ENCODE measurements around the gene METTL9.
"Not testable (repeated sequence)": the region's sequence is repeated elsewhere in the genome, so short reads cannot be mapped to it uniquely, and the experiment has no call there.

Gene METTL9

DNA sequence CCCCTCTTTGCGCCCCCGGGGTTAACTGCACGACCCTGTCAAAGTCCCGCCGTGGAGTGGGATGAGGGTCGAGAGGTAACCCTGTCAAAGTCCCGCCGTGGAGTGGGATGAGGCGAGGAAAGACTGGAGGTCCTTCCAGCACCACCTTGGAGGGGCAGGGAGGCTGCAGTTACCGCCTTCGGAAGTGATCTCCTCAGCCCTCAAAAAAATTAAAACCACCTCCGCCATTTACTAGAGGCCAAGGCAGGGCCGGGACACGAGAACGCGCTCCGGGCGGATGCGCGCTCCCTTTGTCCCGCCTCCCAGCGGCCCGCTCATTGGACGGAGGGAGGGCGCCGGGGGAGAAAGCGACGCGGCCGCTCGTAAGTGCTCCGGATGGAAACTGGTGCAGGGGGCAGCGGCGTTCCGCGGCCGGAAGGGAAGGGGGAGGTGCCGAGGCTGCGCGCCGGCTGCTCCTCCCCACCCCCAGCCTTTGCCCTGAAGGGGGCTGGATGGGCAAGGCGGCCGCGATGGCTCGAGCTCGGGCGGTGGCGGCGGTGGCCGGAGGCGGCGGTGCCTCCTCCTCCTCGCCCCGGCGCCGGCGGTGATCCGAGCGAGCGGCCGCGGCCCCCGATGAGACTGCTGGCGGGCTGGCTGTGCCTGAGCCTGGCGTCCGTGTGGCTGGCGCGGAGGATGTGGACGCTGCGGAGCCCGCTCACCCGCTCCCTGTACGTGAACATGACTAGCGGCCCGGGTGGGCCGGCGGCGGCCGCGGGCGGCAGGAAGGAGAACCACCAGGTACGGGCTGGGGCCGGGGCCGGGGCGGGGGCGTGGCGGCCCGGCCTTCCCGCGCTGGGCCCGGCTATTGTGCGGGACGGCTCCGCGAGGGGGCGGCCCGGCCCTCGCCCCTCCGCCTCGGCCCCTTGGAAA is at the start of gene METTL9:
TSS of gene METTL9 (plus strand) at position 456 of the 909 bp plus-strand sequence. CDS start at position 613, 157 bp downstream.
- H3K27ac ChIP-seq: peak within 1 kb of the TSS; percentile 83
- TF ChIP-seq, protein P1, sequence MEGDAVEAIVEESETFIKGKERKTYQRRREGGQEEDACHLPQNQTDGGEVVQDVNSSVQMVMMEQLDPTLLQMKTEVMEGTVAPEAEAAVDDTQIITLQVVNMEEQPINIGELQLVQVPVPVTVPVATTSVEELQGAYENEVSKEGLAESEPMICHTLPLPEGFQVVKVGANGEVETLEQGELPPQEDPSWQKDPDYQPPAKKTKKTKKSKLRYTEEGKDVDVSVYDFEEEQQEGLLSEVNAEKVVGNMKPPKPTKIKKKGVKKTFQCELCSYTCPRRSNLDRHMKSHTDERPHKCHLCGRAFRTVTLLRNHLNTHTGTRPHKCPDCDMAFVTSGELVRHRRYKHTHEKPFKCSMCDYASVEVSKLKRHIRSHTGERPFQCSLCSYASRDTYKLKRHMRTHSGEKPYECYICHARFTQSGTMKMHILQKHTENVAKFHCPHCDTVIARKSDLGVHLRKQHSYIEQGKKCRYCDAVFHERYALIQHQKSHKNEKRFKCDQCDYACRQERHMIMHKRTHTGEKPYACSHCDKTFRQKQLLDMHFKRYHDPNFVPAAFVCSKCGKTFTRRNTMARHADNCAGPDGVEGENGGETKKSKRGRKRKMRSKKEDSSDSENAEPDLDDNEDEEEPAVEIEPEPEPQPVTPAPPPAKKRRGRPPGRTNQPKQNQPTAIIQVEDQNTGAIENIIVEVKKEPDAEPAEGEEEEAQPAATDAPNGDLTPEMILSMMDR (conservative IDR thresholded peaks at IDR 0.05): no peak

DNA sequence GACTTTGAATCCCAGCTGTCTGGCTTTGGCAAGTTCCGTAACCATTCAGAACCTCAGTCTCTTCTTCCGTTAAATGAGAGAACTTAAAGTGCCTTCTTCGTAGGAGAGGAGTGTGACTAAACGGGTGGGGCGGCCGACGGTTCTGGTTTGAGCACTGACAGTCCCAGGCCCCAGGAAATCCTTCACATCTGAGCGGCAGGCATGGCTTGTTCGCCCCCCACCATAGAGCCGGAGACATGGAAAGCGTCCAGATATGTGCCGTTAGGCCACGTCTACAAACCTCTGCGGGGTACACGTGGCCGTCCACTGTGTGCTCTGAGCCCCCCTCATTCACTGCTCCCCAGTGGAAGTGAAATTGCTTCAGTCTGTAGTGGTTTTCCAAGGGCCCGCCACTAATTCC is 49.4 kb upstream of the METTL9 start:
- not testable (repeated sequence) for H3K27ac ChIP-seq

DNA sequence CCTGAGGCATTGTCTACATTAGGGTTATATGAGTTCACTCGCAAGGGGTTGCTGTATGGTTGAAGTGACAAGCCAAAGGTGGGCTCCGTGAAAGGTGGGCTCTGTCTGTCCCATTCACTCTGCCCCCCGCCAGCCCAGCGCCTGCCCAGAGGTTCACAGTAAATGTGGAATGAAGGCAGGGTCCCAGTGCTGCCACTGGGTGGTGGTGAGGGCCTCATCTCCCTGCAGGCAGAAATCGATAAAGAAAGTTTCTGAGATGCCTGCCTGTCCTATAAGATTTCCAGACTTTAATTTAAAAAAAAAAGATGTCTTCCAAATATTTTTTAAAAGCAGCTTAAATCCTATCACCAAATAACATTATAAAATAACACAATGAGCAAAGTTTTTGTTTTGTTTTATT is 48.9 kb upstream of the METTL9 start:
- H3K27ac ChIP-seq: not testable (repeated sequence)

DNA sequence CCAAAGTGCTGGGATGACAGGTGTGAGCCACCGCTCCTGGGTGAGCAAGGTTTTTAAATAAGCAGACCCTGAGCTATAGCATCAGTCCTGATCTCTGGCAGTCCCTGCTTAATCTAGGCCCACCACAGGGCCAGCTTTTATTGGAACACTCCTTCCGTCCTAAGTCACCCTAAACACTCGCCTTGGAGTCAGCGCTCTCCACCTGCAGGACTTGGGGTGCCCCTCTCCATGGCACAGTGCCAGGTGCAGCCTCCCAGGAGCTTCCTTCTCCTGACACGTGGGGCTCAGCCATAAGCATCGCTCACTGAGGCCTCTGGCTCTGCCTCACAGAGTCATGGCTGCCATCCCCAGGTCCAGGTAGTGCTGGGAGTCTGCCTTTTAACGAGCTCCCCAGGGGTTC is 48.3 kb upstream of the METTL9 start:
- H3K27ac ChIP-seq: not testable (repeated sequence)

DNA sequence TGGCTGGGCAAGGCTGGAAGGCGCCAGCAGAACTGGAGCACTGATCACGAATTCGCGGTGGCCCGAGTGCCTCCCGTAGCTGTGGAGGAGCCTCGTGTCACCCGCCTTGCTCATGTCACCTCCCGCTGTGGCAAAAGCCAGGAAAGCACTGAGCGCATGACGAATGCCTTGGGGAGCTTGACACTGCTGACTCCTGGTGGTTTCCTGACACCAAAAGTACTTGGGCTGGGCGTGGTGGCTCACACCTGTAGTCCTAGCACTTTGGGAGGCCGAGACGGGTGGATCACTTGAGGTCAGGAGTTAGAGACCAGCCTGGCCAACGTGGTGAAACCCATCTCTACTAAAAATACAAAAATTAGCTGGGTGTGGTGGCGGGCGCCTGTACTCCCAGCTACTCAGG is 47.8 kb upstream of the METTL9 start:
- not testable (repeated sequence) for H3K27ac ChIP-seq

DNA sequence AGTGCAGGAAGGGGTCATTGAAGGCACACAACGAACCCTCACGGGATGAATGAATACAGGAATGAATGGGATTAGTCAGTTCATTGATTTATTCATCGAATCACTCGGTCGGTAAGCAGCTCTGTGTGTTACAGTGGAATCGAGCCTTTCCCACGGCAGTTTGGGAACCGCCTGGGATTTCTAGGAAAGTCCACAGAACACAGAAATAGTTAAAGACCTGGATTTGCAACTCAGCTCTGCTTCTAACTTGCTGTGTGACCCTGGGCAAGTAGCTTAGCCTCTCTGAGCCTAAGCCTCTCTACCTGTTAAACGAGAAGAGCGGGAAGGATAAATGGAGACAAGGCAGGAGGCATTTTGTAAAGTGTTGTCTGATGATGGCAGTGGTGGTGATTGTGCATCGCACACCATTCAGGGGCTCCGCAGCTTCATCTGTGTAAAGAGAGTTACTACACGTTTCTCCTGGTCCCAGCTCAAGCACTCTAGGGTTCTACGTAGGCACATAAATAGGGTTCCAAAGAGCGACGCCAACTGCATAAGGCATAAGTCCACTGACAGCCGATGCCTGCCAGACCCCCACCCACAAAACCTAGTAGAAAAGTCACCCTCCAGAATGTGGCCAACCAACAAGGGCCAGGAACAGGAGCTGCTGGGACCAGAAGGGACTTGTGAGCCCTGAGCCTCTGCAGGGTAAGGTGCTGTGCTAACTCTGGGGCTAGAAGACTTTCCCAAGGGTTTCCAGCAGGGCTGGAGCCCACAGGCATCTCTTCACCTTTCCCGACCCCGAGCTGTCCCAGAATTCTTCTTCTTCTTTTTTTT is 45.7 kb upstream of the METTL9 start:
- H3K27ac ChIP-seq: not testable (repeated sequence)

DNA sequence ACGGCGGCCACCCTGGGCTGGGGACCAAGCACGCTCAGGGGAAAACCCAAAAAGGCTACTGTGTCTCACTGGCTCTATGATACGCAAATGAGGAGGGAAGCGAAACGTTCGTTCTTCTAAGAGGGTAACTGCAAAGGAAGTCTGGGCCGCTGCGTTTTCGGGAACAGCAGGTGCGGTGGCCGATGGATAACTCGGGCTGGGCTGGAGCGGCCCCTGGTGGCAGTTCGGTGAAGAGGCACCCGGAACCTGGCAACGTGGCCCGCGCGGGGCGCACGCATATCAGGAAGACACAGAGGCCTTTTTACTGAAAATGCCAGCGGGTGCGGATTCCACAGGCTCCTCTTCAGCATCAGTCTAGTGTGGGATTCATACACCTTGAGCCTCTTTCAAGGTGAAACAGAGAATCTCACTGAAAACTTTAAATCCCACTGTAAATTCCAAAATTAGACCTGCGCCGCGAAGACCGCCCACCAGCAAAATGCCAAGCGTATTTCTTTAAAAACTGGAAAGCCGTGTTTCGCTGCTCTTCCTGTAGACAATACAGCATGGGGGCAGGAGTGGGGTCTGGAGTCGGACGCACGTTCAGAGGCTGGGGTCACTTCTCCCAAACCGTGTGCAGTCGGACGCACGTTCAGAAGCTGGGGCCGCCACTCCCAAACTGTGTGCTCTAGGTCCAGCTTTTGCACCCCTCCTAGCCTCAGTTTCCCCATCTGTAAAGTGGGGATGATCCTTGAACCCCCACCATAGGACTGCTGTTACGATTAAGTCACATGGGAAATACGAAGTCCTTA is 44.4 kb upstream of the METTL9 start:
- TF ChIP-seq, protein P1 (conservative IDR thresholded peaks at IDR 0.05): peak; percentile 93
- no peak overlapping the region for H3K27ac ChIP-seq

DNA sequence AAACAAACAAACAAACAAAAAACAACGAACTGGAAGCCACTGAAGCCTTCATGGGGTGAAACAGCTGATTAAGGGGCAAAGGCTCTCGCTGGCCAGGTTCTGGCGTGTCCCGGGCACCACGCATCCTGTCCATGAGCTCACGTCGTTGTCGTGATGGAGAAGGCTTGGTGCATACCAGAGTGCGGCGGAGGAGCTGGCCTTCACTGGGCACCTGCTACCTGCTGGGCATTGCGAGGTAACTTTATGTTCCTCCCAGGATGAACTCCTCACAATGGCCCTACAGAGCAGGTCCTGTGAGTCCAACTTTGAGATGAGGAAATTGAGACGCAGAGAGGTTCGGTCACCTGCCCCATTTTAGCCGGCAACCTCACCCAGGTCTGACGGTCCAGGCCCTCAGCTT is 43.8 kb upstream of the METTL9 start:
- H3K27ac ChIP-seq: not testable (repeated sequence)

DNA sequence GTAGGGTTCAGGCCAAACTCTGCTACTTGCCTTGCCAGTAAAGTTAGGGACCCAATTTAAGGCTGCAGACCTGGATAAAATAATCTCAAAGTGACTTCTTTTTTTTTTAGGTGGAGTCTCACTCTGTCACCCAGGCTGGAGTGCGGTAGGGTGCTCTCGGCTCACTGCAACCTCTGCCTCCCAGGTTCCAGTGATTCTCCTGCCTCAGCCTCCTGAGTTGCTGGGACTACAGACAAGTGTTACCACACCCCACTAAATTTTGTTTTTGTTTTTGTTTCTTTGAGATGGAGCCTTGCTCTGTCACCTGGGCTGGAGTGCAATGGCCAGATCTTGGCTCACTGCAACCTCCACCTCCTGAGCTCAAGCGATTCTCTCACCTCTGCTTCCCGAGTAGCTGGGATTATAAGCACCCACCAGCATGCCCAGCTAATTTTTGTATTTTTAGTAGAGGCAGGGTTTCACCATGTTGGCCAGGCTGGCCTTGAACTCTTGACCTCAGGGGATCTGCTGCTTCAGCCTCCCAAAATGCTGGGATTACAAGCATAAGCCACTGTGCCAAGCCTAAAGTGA is 43.3 kb upstream of the METTL9 start:
- not testable (repeated sequence) for H3K27ac ChIP-seq

DNA sequence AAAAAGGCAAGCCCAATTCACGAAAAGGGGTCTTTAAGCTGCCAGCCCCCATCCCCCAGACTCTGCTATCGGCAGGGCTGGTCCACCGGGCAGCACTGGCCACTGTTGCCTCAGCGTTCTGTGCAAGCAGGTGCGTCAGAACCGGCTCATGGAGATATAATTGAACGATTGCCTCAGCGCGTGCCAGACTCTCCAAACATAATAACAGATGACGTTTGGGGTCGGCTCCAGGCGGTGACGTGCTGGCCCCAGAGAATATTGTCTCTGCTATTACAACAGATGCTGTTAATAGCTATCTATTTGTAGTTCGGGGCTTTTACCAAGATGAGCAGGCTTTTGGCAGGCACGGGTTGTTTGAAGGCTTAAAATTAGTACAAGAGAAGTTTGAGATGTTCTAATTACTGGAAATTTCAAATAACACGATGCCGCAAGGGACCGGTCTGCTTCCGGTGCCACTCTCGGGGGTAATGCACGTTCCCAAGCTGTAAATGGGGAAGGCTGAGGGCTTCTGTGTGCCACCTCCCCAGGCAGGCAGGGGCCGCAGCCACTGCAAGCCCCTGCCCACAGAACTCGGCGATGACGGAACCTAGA is 42.6 kb upstream of the METTL9 start:
- not testable (repeated sequence) for H3K27ac ChIP-seq

DNA sequence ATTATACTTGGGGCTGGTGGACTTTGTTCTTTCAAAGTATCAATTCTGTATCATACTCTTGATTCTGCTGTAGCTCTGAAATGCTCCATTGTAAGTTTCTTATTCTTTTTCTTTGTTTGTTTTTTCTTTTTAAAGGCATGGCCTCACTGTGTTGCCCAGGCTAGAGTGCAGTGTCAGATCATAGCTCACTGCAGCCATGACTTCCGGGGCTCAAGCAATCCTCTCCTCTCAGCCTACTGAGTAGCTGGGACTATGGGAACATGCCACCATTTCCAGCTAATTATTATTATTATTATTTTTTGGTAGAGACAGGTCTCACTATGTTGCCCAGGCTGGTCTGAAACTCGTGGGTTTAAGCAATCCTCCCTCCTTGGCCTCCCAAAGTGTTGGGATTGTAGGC is 38.9 kb upstream of the METTL9 start:
- H3K27ac ChIP-seq: no peak overlapping the region
- TF ChIP-seq, protein P1 (conservative IDR thresholded peaks at IDR 0.05): no peak
